Thyroid gland (tissue), 4 donors: ENCODE data around the gene FBN2.

Experiments
- CTCF ChIP-seq, 6 experiments: fragments of 200-600 bp in 3 of 6; fragments of 450-650 bp in 3 of 6; sonication (generic) in 3 of 6; IDR thresholded peaks; one replicate each; pipeline ENCODE4 v1.5.1; 2016 to 2019; ENCODE audit warnings: antibody characterized with exemption in 6 of 6, mild to moderate bottlenecking in 2 of 6, inconsistent platforms in 1 of 6, moderate library complexity in 1 of 6
- POLR2A ChIP-seq, 2 donors: fragments of 450-650 bp; IDR thresholded peaks; one replicate each; pipeline ENCODE4 v1.6.1; 2017; ENCODE audit warnings: antibody characterized with exemption in 2 of 2, mild to moderate bottlenecking in 2 of 2, moderate library complexity in 1 of 2

- TF ChIP-seq CTCF (IDR thresholded peaks at IDR 0.05) (no peak), POLR2A (IDR thresholded peaks at IDR 0.05) (no peak)
Observed at GRCh38 chr5:128466980-128467379, 71.1 kb downstream of the FBN2 start.
